Mucosa of rectum (tissue), 2 donors: ENCODE data around the gene LIX1.

Source experiments
- H3K27ac ChIP-seq, 2 donors: one replicate each; pipeline ENCODE4 v1.7.0; 2013; ENCODE audit warnings: inconsistent platforms in 2 of 2, low read depth in 2 of 2, low read length in 2 of 2
- H3K27me3 ChIP-seq, 2 donors: one replicate each; pipeline ENCODE4 v1.7.0; 2013; ENCODE audit warnings: low read length in 2 of 2; ENCODE audit not compliant: control insufficient read depth in 2 of 2, insufficient read depth in 2 of 2
- H3K36me3 ChIP-seq, 2 donors: one replicate each; pipeline ENCODE4 v1.7.0; 2013; ENCODE audit warnings: low read length in 2 of 2; ENCODE audit not compliant: control insufficient read depth in 2 of 2, insufficient read depth in 2 of 2
- H3K4me1 ChIP-seq, 2 donors: one replicate each; pipeline ENCODE4 v1.7.0; 2013; ENCODE audit warnings: low read length in 2 of 2, mild to moderate bottlenecking in 1 of 2; ENCODE audit not compliant: control insufficient read depth in 2 of 2, insufficient read depth in 2 of 2
- H3K4me3 ChIP-seq, 2 donors: one replicate each; pipeline ENCODE4 v1.7.0; 2013; ENCODE audit warnings: low read length in 2 of 2
- H3K9ac ChIP-seq, 2 donors: one replicate each; pipeline ENCODE4 v1.7.0; 2013; ENCODE audit warnings: low read length in 2 of 2, low read depth in 1 of 2, mild to moderate bottlenecking in 1 of 2
- H3K9me3 ChIP-seq, 2 donors: one replicate each; pipeline ENCODE4 v1.7.0; 2013; ENCODE audit warnings: low read length in 2 of 2; ENCODE audit not compliant: control insufficient read depth in 2 of 2
- donor health status: healthy.
- donor health status: Normal muscosa, but diverticular disease.

LIX1 gene

GRCh38 chr5:97078958-97079743 is 63.3 kb downstream of the LIX1 start:
- no peak overlapping the region for H3K4me3 ChIP-seq
- H3K27me3 ChIP-seq = no peaks in the 10 kb centered on the region
- peaks cover 0 to 3% of the 10 kb centered on the region in 2 donors for H3K4me1 ChIP-seq
- no peak overlapping the region for H3K27ac ChIP-seq
- H3K36me3 ChIP-seq = no peaks in the 10 kb centered on the region
- no peak overlapping the region for H3K9ac ChIP-seq
- no peaks in the 10 kb centered on the region for H3K9me3 ChIP-seq

- H3K27me3 ChIP-seq = no peaks in the 10 kb centered on the region
- no peak overlapping the region for H3K9ac ChIP-seq
- no peak overlapping the region for H3K27ac ChIP-seq
- no peaks in the 10 kb centered on the region for H3K9me3 ChIP-seq
- H3K4me3 ChIP-seq = no peak overlapping the region
- peaks cover 0 to 3% of the 10 kb centered on the region in 2 donors for H3K4me1 ChIP-seq
- H3K36me3 ChIP-seq = no peaks in the 10 kb centered on the region
Measured at GRCh38 chr5:97077246-97077645, 65.2 kb downstream of the LIX1 start.

- no peaks in the 10 kb centered on the region for H3K36me3 ChIP-seq
- no peaks in the 10 kb centered on the region for H3K27me3 ChIP-seq
- H3K9me3 ChIP-seq = no peaks in the 10 kb centered on the region
- H3K4me1 ChIP-seq = no peaks in the 10 kb centered on the region
- no peak overlapping the region for H3K27ac ChIP-seq
- H3K4me3 ChIP-seq = no peak overlapping the region
- no peak overlapping the region for H3K9ac ChIP-seq
Measured at GRCh38 chr5:97076098-97076497, 66.3 kb downstream of the LIX1 start.

- Histone ChIP-seq H3K27ac (no peak overlapping the region), H3K27me3 (no peaks in the 10 kb centered on the region), H3K9ac (no peak overlapping the region), H3K4me3 (no peak overlapping the region), H3K4me1 (no peaks in the 10 kb centered on the region), H3K36me3 (no peaks in the 10 kb centered on the region), H3K9me3 (no peaks in the 10 kb centered on the region)
Measured at GRCh38 chr5:97075649-97076048, 66.8 kb downstream of the LIX1 start.

GRCh38 chr5:97074859-97075489 is 67.4 kb downstream of the LIX1 start:
- Histone ChIP-seq H3K4me3 (no peak overlapping the region), H3K27ac (no peak overlapping the region), H3K9ac (no peak overlapping the region), H3K36me3 (no peaks in the 10 kb centered on the region), H3K27me3 (no peaks in the 10 kb centered on the region), H3K4me1 (no peaks in the 10 kb centered on the region), H3K9me3 (no peaks in the 10 kb centered on the region)

- no peaks in the 10 kb centered on the region for H3K27me3 ChIP-seq
- no peaks in the 10 kb centered on the region for H3K4me1 ChIP-seq
- no peak overlapping the region for H3K27ac ChIP-seq
- no peak overlapping the region for H3K9ac ChIP-seq
- no peaks in the 10 kb centered on the region for H3K9me3 ChIP-seq
- no peak overlapping the region for H3K4me3 ChIP-seq
- no peaks in the 10 kb centered on the region for H3K36me3 ChIP-seq
Measured at GRCh38 chr5:97073420-97073819, 69.0 kb downstream of the LIX1 start.

GRCh38 chr5:97072696-97073095 is 69.7 kb downstream of the LIX1 start:
- H3K4me1 ChIP-seq = no peaks in the 10 kb centered on the region
- no peak overlapping the region for H3K27ac ChIP-seq
- no peak overlapping the region for H3K9ac ChIP-seq
- no peaks in the 10 kb centered on the region for H3K9me3 ChIP-seq
- H3K27me3 ChIP-seq = no peaks in the 10 kb centered on the region
- H3K36me3 ChIP-seq = no peaks in the 10 kb centered on the region
- no peak overlapping the region for H3K4me3 ChIP-seq

GRCh38 chr5:97071993-97072392 is 70.4 kb downstream of the LIX1 start:
- H3K9ac ChIP-seq = no peak overlapping the region
- no peaks in the 10 kb centered on the region for H3K36me3 ChIP-seq
- H3K27me3 ChIP-seq = no peaks in the 10 kb centered on the region
- H3K4me1 ChIP-seq = no peaks in the 10 kb centered on the region
- no peak overlapping the region for H3K4me3 ChIP-seq
- no peak overlapping the region for H3K27ac ChIP-seq
- H3K9me3 ChIP-seq = no peaks in the 10 kb centered on the region

- H3K27me3 ChIP-seq = no peaks in the 10 kb centered on the region
- no peaks in the 10 kb centered on the region for H3K4me1 ChIP-seq
- H3K27ac ChIP-seq = no peak overlapping the region
- H3K9me3 ChIP-seq = no peaks in the 10 kb centered on the region
- no peaks in the 10 kb centered on the region for H3K36me3 ChIP-seq
- H3K4me3 ChIP-seq = no peak overlapping the region
- H3K9ac ChIP-seq = no peak overlapping the region
Measured at GRCh38 chr5:97071101-97071500, 71.3 kb downstream of the LIX1 start.

GRCh38 chr5:97070234-97070633 is 72.2 kb downstream of the LIX1 start:
- Histone ChIP-seq H3K36me3 (no peaks in the 10 kb centered on the region), H3K27ac (no peak overlapping the region), H3K4me1 (no peaks in the 10 kb centered on the region), H3K9me3 (no peaks in the 10 kb centered on the region), H3K9ac (no peak overlapping the region), H3K27me3 (no peaks in the 10 kb centered on the region), H3K4me3 (no peak overlapping the region)
